Astrocyte (in vitro differentiated cells and primary cell): ENCODE results near the gene MSANTD7. TPM values are rescaled to one million over a fixed set of nuclear protein-coding genes. Genes with fewer than 3 reads are reported as not detected.

Source experiments
- DNase-seq: peaks from one replicate; pipeline ENCODE4 v3.0.0-alpha.2; 2010; ENCODE audit warnings: low read depth
- FAIRE-seq: peaks from 2 replicates; lab custom pipeline; 2011; peaks lifted over from hg19 to GRCh38; lab: Jason Lieb, UNC
- H2AFZ ChIP-seq: 2 replicates; pipeline ENCODE4 v1.6.0; 2012; ENCODE audit warnings: low read depth, low read length, inconsistent platforms
- H3K27ac ChIP-seq: 2 replicates; pipeline ENCODE4 v1.5.1; 2011; ENCODE audit warnings: low read depth, low read length, inconsistent platforms
- H3K27me3 ChIP-seq: 2 replicates; pipeline ENCODE4 v1.6.0; 2011; ENCODE audit warnings: low read length, inconsistent platforms; ENCODE audit not compliant: insufficient read depth
- H3K36me3 ChIP-seq: 2 replicates; pipeline ENCODE4 v1.5.1; 2011; ENCODE audit warnings: low read length, inconsistent platforms; ENCODE audit not compliant: insufficient read depth
- H3K4me1 ChIP-seq: 2 replicates; pipeline ENCODE4 v1.5.1; 2011; ENCODE audit warnings: low read length, inconsistent platforms; ENCODE audit not compliant: insufficient read depth
- H3K4me2 ChIP-seq: 2 replicates; pipeline ENCODE4 v1.6.0; 2012; ENCODE audit warnings: low read length, inconsistent platforms
- H3K4me3 ChIP-seq: 2 replicates; pipeline ENCODE4 v1.5.1; 2011; ENCODE audit warnings: low read depth, mild to moderate bottlenecking, low read length, inconsistent platforms; ENCODE audit not compliant: insufficient read depth
- H3K79me2 ChIP-seq: 2 replicates; pipeline ENCODE4 v1.6.0; 2012; ENCODE audit warnings: mild to moderate bottlenecking, low read length, inconsistent platforms; ENCODE audit not compliant: insufficient read depth
- H3K9ac ChIP-seq: 2 replicates; pipeline ENCODE4 v1.6.0; 2012; ENCODE audit warnings: mild to moderate bottlenecking, low read length, inconsistent platforms
- H3K9me3 ChIP-seq: 2 replicates; pipeline ENCODE4 v1.5.1; 2012; ENCODE audit warnings: low read depth, mild to moderate bottlenecking, low read length, inconsistent platforms; ENCODE audit not compliant: insufficient read depth
- H4K20me1 ChIP-seq: 2 replicates; pipeline ENCODE4 v1.6.0; 2012; ENCODE audit warnings: low read length, inconsistent platforms; ENCODE audit not compliant: insufficient read depth
- H3K27ac Mint-ChIP-seq: one replicate; pipeline ENCODE4 v1.8.0; 2021; ENCODE audit warnings: mild to moderate bottlenecking, mixed read lengths; ENCODE audit not compliant: unreplicated experiment
- H3K27me3 Mint-ChIP-seq: one replicate; pipeline ENCODE4 v1.8.0; 2021; ENCODE audit warnings: low read depth, mixed read lengths; ENCODE audit not compliant: unreplicated experiment
- H3K36me3 Mint-ChIP-seq: one replicate; pipeline ENCODE4 v1.8.0; 2021; ENCODE audit warnings: low read depth, mixed read lengths; ENCODE audit not compliant: unreplicated experiment
- H3K4me1 Mint-ChIP-seq: one replicate; pipeline ENCODE4 v1.8.0; 2021; ENCODE audit warnings: low read depth, mixed read lengths; ENCODE audit not compliant: unreplicated experiment
- H3K4me3 Mint-ChIP-seq: one replicate; pipeline ENCODE4 v1.8.0; 2021; ENCODE audit warnings: mild to moderate bottlenecking, moderate library complexity, mixed read lengths; ENCODE audit not compliant: unreplicated experiment
- H3K9me3 Mint-ChIP-seq: one replicate; pipeline ENCODE4 v1.8.0; 2021; ENCODE audit warnings: mild to moderate bottlenecking, mixed read lengths; ENCODE audit not compliant: unreplicated experiment
- EZH2 ChIP-seq: IDR thresholded peaks from 2 replicates; pipeline ENCODE4 v1.6.1; 2012; ENCODE audit warnings: mild to moderate bottlenecking, low read length, inconsistent platforms; ENCODE audit not compliant: insufficient read depth
- total RNA-seq: library from RNA; stranded (reverse); gene quantifications from 2 replicates; pipeline ENCODE4 v1.2.1, GENCODE V29; 2021
- TF ChIP-seq, protein P1 (sequence below): IDR thresholded peaks from 2 replicates; pipeline ENCODE4 v1.5.1; 2011; ENCODE audit warnings: low read depth, mild to moderate bottlenecking, inconsistent platforms, low read length, moderate library complexity; ENCODE audit not compliant: insufficient read depth

The MSANTD7 gene
- total RNA-seq, 1 donor from 2014 or later: 16.0 TPM

DNA sequence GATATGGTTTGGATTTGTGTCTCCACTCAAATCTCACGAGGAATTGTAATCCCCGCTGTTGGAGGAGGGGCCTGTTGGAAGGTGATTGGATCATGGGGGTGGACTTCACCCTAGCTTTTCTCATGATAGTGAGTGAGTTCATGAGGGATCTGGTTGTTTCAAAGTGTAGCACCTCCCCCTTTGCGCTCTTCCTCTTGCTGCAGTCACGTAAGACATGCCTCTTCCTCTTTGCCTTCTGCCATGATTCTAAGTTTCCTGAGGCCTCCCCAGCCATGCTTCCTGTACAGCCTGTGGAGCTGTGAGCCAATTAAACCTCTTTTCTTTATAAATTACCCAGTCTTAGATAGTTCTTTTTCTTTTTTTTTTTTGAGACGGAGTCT, 17.3 kb upstream of the MSANTD7 start:
- H3K4me3 Mint-ChIP-seq: no peak overlapping the region
- H3K27ac Mint-ChIP-seq: no peak overlapping the region
- H3K36me3 Mint-ChIP-seq: no peaks in the 10 kb centered on the region
- FAIRE-seq: no peak
- H3K79me2 ChIP-seq: no peaks in the 10 kb centered on the region
- no peak overlapping the region for H2AFZ ChIP-seq
- H3K27me3 ChIP-seq: no peaks in the 10 kb centered on the region
- DNase-seq: no peak
- H3K4me1 ChIP-seq: peaks cover 5% of the 10 kb centered on the region
- no peak overlapping the region for H3K9ac ChIP-seq
- no peaks in the 10 kb centered on the region for H3K9me3 ChIP-seq
- no peak for TF ChIP-seq EZH2
- TF ChIP-seq, protein P1, sequence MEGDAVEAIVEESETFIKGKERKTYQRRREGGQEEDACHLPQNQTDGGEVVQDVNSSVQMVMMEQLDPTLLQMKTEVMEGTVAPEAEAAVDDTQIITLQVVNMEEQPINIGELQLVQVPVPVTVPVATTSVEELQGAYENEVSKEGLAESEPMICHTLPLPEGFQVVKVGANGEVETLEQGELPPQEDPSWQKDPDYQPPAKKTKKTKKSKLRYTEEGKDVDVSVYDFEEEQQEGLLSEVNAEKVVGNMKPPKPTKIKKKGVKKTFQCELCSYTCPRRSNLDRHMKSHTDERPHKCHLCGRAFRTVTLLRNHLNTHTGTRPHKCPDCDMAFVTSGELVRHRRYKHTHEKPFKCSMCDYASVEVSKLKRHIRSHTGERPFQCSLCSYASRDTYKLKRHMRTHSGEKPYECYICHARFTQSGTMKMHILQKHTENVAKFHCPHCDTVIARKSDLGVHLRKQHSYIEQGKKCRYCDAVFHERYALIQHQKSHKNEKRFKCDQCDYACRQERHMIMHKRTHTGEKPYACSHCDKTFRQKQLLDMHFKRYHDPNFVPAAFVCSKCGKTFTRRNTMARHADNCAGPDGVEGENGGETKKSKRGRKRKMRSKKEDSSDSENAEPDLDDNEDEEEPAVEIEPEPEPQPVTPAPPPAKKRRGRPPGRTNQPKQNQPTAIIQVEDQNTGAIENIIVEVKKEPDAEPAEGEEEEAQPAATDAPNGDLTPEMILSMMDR: no peak
- H3K4me1 Mint-ChIP-seq: peaks cover 4% of the 10 kb centered on the region
- peak overlapping the region; percentile 36 for H3K4me2 ChIP-seq
- peaks cover 4% of the 10 kb centered on the region for H3K27me3 Mint-ChIP-seq
- no peak overlapping the region for H3K4me3 ChIP-seq
- H4K20me1 ChIP-seq: no peaks in the 10 kb centered on the region
- H3K9me3 Mint-ChIP-seq: no peaks in the 10 kb centered on the region
- H3K27ac ChIP-seq: peak overlapping the region; percentile 16
- H3K36me3 ChIP-seq: no peaks in the 10 kb centered on the region

DNA sequence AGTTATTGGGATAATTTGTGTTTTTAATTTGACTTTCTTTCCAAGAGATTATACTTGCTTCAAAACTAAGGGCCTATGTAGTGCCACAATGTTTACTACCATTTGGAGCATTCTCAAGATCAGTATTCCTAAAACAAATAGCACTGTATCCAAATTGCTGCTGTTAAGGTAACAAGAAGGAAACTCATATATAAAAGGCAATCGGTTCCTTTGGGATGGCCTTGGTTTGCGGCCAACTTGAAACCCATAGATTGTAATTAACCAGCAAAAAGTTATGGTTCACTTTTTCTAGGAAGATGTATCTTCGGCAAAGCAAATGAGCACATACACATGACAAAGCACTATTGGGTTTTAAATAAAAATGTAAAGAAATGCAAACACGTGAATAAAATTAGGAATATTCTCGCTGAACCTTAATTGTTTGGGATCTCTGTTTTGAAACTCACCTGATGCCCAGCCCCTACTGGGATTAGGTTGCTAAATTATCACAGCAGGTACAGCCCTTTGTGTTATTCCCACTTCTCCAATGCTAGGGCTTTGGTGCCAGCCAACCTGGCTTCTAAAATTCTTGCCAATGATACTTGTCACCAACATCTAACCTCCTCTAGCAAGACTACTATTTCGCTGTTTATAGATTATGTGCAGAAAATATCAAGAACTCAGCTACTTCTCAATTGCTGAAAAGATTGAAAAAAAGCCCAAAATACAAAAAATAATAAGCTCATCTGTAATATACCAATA, 16.3 kb upstream of the MSANTD7 start:
- no peak overlapping the region for H3K4me2 ChIP-seq
- no peak for FAIRE-seq
- TF ChIP-seq EZH2: no peak
- TF ChIP-seq, protein P1: no peak

More for the DNA sequence above, 16.3 kb upstream of the MSANTD7 start:
- no peaks in the 10 kb centered on the region for H3K79me2 ChIP-seq
- H3K36me3 ChIP-seq: no peaks in the 10 kb centered on the region
- no peak overlapping the region for H2AFZ ChIP-seq
- H3K4me3 ChIP-seq: no peak overlapping the region
- no peaks in the 10 kb centered on the region for H4K20me1 ChIP-seq
- Mint-ChIP-seq H3K9me3 (no peaks in the 10 kb centered on the region), H3K4me1 (peaks cover 4% of the 10 kb centered on the region), H3K4me3 (no peak overlapping the region), H3K27me3 (peaks cover 11% of the 10 kb centered on the region), H3K27ac (no peak overlapping the region), H3K36me3 (no peaks in the 10 kb centered on the region)
- no peak overlapping the region for H3K27ac ChIP-seq
- no peak for DNase-seq
- H3K27me3 ChIP-seq: no peaks in the 10 kb centered on the region
- peaks cover 5% of the 10 kb centered on the region for H3K4me1 ChIP-seq
- no peaks in the 10 kb centered on the region for H3K9me3 ChIP-seq
- H3K9ac ChIP-seq: no peak overlapping the region
